ENCODE results near the gene UACA. TPM values are rescaled to one million over a fixed set of nuclear protein-coding genes. Genes with fewer than 3 reads are reported as not detected.
A peak's percentile ranks its signal among the peaks of the same experiment; 100 is the strongest.

The UACA gene
- total RNA-seq, 1 experiment from 2014 or later, result 44.8 TPM

DNA sequence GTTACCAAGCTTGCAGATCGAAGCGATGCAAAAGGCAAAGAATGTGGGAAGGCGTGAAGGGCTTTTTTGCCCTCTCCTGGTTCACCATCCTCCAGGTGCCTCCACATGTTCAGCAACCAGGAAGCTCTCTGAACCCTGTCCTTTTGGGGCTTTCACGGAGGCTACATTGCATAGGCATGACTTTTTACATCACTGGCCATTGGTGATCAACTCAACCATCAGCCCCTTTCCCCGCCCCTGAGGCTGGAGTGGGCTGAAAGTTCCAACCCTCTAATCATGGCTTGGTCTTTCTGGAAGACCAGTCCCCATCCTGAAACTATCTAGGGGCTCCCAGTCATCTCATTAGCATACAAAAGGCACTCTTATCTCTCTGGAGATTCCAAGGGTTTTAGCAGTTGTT is 52.6 kb downstream of the UACA start:
- no peak for TF ChIP-seq ZNF532 (CRISPR knock-in tag; IDR thresholded peaks at IDR 0.05; ENCODE audit: borderline replicate concordance)
- TF ChIP-seq ZSCAN18 (CRISPR knock-in tag; IDR thresholded peaks at IDR 0.05), result no peak
- TF ChIP-seq, protein P1, sequence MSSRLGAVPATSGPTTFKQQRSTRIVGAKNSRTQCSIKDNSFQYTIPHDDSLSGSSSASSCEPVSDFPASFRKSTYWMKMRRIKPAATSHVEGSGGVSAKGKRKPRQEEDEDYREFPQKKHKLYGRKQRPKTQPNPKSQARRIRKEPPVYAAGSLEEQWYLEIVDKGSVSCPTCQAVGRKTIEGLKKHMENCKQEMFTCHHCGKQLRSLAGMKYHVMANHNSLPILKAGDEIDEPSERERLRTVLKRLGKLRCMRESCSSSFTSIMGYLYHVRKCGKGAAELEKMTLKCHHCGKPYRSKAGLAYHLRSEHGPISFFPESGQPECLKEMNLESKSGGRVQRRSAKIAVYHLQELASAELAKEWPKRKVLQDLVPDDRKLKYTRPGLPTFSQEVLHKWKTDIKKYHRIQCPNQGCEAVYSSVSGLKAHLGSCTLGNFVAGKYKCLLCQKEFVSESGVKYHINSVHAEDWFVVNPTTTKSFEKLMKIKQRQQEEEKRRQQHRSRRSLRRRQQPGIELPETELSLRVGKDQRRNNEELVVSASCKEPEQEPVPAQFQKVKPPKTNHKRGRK (CRISPR knock-in tag; IDR thresholded peaks at IDR 0.05; ENCODE audit: borderline replicate concordance), result no peak
- TF ChIP-seq PREB (CRISPR knock-in tag; IDR thresholded peaks at IDR 0.05; ENCODE audit: borderline replicate concordance), result no peak
- TF ChIP-seq KAT7 (CRISPR knock-in tag; IDR thresholded peaks at IDR 0.05; ENCODE audit: borderline replicate concordance), result no peak
- no peak for TF ChIP-seq ZNF317 (CRISPR knock-in tag; IDR thresholded peaks at IDR 0.05; ENCODE audit: borderline replicate concordance, low read depth)
- no peak for TF ChIP-seq ZNF138 (CRISPR knock-in tag; conservative IDR thresholded peaks at IDR 0.05)
- peaks cover 4% of the 10 kb centered on the region for H3K9me3 Mint-ChIP-seq
- POLR2A ChIA-PET, result no interaction called here
- H3K4me1 Mint-ChIP-seq, result peaks cover 20% of the 10 kb centered on the region
- CTCF ChIA-PET, result interaction anchor here (1.0 to 1.3 kb wide), 3 partner anchors 12 to 142 kb away, joined by 3 to 7 read pairs (median 3); no protein-coding TSS in a partner anchor
- DNase-seq (ENCODE audit: low spot score) (no peak), ATAC-seq (peak; percentile 88)
- no peak overlapping the region for H3K4me3 Mint-ChIP-seq
- peaks cover 2% of the 10 kb centered on the region; the same call in 1 of the 2 replicates for H3K27me3 Mint-ChIP-seq (ENCODE audit: low read depth)
- peak overlapping the region; percentile 83; the same call in 1 of the 2 replicates for H3K27ac Mint-ChIP-seq
- H3K36me3 Mint-ChIP-seq, result no peaks in the 10 kb centered on the region

DNA sequence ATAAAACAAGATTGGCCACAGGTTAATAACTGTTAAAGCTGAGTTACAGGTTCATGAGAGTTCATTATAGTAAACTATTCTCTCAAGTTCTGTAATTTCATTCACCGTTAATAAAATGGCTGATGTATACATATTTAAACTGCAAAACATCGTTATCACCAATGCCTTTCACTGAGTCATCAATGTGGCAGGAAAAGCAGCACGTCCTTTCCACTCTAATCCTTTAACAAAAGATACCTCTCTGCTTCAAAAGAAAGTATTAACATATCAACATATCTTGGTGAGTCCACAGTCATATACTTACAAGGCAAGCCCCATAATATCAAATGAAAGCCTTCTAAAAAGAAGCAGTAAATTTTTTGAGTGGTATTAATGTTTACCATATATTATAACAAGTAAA is 54.5 kb downstream of the UACA start:
- CTCF ChIA-PET, result interaction anchor here (0.8 kb wide), 1 partner anchor 14 kb away, joined by 3 read pairs; no protein-coding TSS in a partner anchor
- POLR2A ChIA-PET, result no interaction called here
- peaks cover 2% of the 10 kb centered on the region; the same call in 1 of the 2 replicates for H3K27me3 Mint-ChIP-seq (ENCODE audit: low read depth)
- TF ChIP-seq ZNF219 (CRISPR knock-in tag; IDR thresholded peaks at IDR 0.05; ENCODE audit: borderline replicate concordance), result no peak
- no peak for TF ChIP-seq ZNF138 (CRISPR knock-in tag; conservative IDR thresholded peaks at IDR 0.05)
- TF ChIP-seq CREM (CRISPR knock-in tag; IDR thresholded peaks at IDR 0.05), result no peak
- no peak for TF ChIP-seq AFF4 (CRISPR knock-in tag; IDR thresholded peaks at IDR 0.05; ENCODE audit: borderline replicate concordance)
- no peak for TF ChIP-seq NFE2L1 (CRISPR knock-in tag; IDR thresholded peaks at IDR 0.05)
- no peak for TF ChIP-seq CTCF (IDR thresholded peaks at IDR 0.05)
- ATAC-seq (no peak), DNase-seq (ENCODE audit: low spot score) (no peak)
- H3K4me1 Mint-ChIP-seq, result peaks cover 32% of the 10 kb centered on the region
- no peaks in the 10 kb centered on the region for H3K36me3 Mint-ChIP-seq
- peaks cover 4% of the 10 kb centered on the region for H3K9me3 Mint-ChIP-seq
- H3K4me3 Mint-ChIP-seq, result no peak overlapping the region
- no peak overlapping the region for H3K27ac Mint-ChIP-seq
